IPS-20b (cell line): ENCODE results near the gene SEMA4D.

Experiments used
- H3K27ac ChIP-seq: one replicate; pipeline ENCODE4 v1.5.1; 2013; ENCODE audit warnings: low read length
- H3K27me3 ChIP-seq: 2 replicates; pipeline ENCODE4 v1.6.1; 2013; ENCODE audit warnings: mild to moderate bottlenecking, low read length, inconsistent platforms; ENCODE audit not compliant: insufficient read depth
- H3K36me3 ChIP-seq: 2 replicates; pipeline ENCODE4 v1.6.1; 2013; ENCODE audit warnings: low read depth, mild to moderate bottlenecking, inconsistent platforms, low read length, moderate library complexity; ENCODE audit not compliant: insufficient read depth
- H3K4me1 ChIP-seq: 2 replicates; pipeline ENCODE4 v1.6.1; 2013; ENCODE audit warnings: mild to moderate bottlenecking, control low read depth, inconsistent platforms, low read length, moderate library complexity; ENCODE audit not compliant: insufficient read depth
- H3K4me3 ChIP-seq: 2 replicates; pipeline ENCODE4 v1.5.1; 2013; ENCODE audit warnings: mild to moderate bottlenecking, low read length, inconsistent platforms
- H3K9ac ChIP-seq: 2 replicates; pipeline ENCODE4 v1.6.1; 2013; ENCODE audit warnings: low read depth, mild to moderate bottlenecking, inconsistent platforms, low read length, moderate library complexity
- H3K9me3 ChIP-seq: 2 replicates; pipeline ENCODE4 v1.6.1; 2013; ENCODE audit warnings: mild to moderate bottlenecking, low read depth, low read length, inconsistent platforms; ENCODE audit not compliant: insufficient read depth

The SEMA4D gene

GRCh38 chr9:89536600-89536999, 38.7 kb upstream of the SEMA4D start:
- H3K27me3 ChIP-seq = no peaks in the 10 kb centered on the region
- no peaks in the 10 kb centered on the region for H3K36me3 ChIP-seq
- no peaks in the 10 kb centered on the region for H3K9me3 ChIP-seq
- no peak overlapping the region for H3K4me3 ChIP-seq
- no peak overlapping the region for H3K9ac ChIP-seq
- no peaks in the 10 kb centered on the region for H3K4me1 ChIP-seq
- no peak overlapping the region for H3K27ac ChIP-seq

- Histone ChIP-seq H3K4me3 (no peak overlapping the region), H3K4me1 (no peaks in the 10 kb centered on the region), H3K9ac (no peak overlapping the region), H3K27ac (no peak overlapping the region), H3K36me3 (no peaks in the 10 kb centered on the region), H3K27me3 (no peaks in the 10 kb centered on the region), H3K9me3 (no peaks in the 10 kb centered on the region)
Measured at GRCh38 chr9:89536145-89536574, 38.2 kb upstream of the SEMA4D start.

GRCh38 chr9:89535461-89535860, 37.5 kb upstream of the SEMA4D start:
- no peaks in the 10 kb centered on the region for H3K36me3 ChIP-seq
- H3K9me3 ChIP-seq = peaks cover 2% of the 10 kb centered on the region; the same call in 1 of the 2 replicates
- no peaks in the 10 kb centered on the region for H3K4me1 ChIP-seq
- no peak overlapping the region for H3K9ac ChIP-seq
- no peak overlapping the region for H3K4me3 ChIP-seq
- no peak overlapping the region for H3K27ac ChIP-seq
- no peaks in the 10 kb centered on the region for H3K27me3 ChIP-seq

GRCh38 chr9:89534515-89535287, 36.8 kb upstream of the SEMA4D start:
- no peaks in the 10 kb centered on the region for H3K36me3 ChIP-seq
- H3K4me1 ChIP-seq = no peaks in the 10 kb centered on the region
- H3K27me3 ChIP-seq = no peaks in the 10 kb centered on the region
- peaks cover 2% of the 10 kb centered on the region; the same call in 1 of the 2 replicates for H3K9me3 ChIP-seq
- H3K9ac ChIP-seq = no peak overlapping the region
- H3K27ac ChIP-seq = no peak overlapping the region
- no peak overlapping the region for H3K4me3 ChIP-seq

GRCh38 chr9:89533411-89534095, 35.6 kb upstream of the SEMA4D start:
- Histone ChIP-seq H3K9ac (no peak overlapping the region), H3K27me3 (no peaks in the 10 kb centered on the region), H3K9me3 (peaks cover 2% of the 10 kb centered on the region; the same call in 1 of the 2 replicates), H3K36me3 (no peaks in the 10 kb centered on the region), H3K4me3 (no peak overlapping the region), H3K27ac (no peak overlapping the region), H3K4me1 (no peaks in the 10 kb centered on the region)

GRCh38 chr9:89532944-89533343, 35.0 kb upstream of the SEMA4D start:
- Histone ChIP-seq H3K9ac (no peak overlapping the region), H3K36me3 (no peaks in the 10 kb centered on the region), H3K4me3 (no peak overlapping the region), H3K9me3 (peaks cover 2% of the 10 kb centered on the region; the same call in 1 of the 2 replicates), H3K27ac (no peak overlapping the region), H3K27me3 (no peaks in the 10 kb centered on the region), H3K4me1 (no peaks in the 10 kb centered on the region)

GRCh38 chr9:89532478-89532877, 34.6 kb upstream of the SEMA4D start:
- Histone ChIP-seq H3K27ac (no peak overlapping the region), H3K9ac (no peak overlapping the region), H3K4me3 (no peak overlapping the region), H3K9me3 (peaks cover 2% of the 10 kb centered on the region; the same call in 1 of the 2 replicates), H3K36me3 (no peaks in the 10 kb centered on the region), H3K4me1 (no peaks in the 10 kb centered on the region), H3K27me3 (no peaks in the 10 kb centered on the region)

GRCh38 chr9:89531766-89532165, 33.9 kb upstream of the SEMA4D start:
- peaks cover 2% of the 10 kb centered on the region; the same call in 1 of the 2 replicates for H3K9me3 ChIP-seq
- no peak overlapping the region for H3K27ac ChIP-seq
- no peaks in the 10 kb centered on the region for H3K36me3 ChIP-seq
- no peaks in the 10 kb centered on the region for H3K4me1 ChIP-seq
- no peaks in the 10 kb centered on the region for H3K27me3 ChIP-seq
- H3K9ac ChIP-seq = no peak overlapping the region
- H3K4me3 ChIP-seq = no peak overlapping the region

- Histone ChIP-seq H3K4me1 (no peaks in the 10 kb centered on the region), H3K9ac (no peak overlapping the region), H3K27me3 (no peaks in the 10 kb centered on the region), H3K27ac (no peak overlapping the region), H3K36me3 (no peaks in the 10 kb centered on the region), H3K9me3 (peaks cover 2% of the 10 kb centered on the region; the same call in 1 of the 2 replicates), H3K4me3 (no peak overlapping the region)
Measured at GRCh38 chr9:89530726-89531125, 32.8 kb upstream of the SEMA4D start.

- H3K4me1 ChIP-seq = no peaks in the 10 kb centered on the region
- peaks cover 2% of the 10 kb centered on the region; the same call in 1 of the 2 replicates for H3K9me3 ChIP-seq
- H3K9ac ChIP-seq = no peak overlapping the region
- H3K27ac ChIP-seq = no peak overlapping the region
- no peaks in the 10 kb centered on the region for H3K27me3 ChIP-seq
- H3K36me3 ChIP-seq = no peaks in the 10 kb centered on the region
- H3K4me3 ChIP-seq = no peak overlapping the region
Measured at GRCh38 chr9:89529243-89530035, 31.5 kb upstream of the SEMA4D start.

- Histone ChIP-seq H3K9ac (no peak overlapping the region), H3K27me3 (no peaks in the 10 kb centered on the region), H3K4me1 (no peaks in the 10 kb centered on the region), H3K9me3 (peaks cover 2% of the 10 kb centered on the region; the same call in 1 of the 2 replicates), H3K27ac (no peak overlapping the region), H3K36me3 (no peaks in the 10 kb centered on the region), H3K4me3 (no peak overlapping the region)
Measured at GRCh38 chr9:89528540-89528939, 30.6 kb upstream of the SEMA4D start.
